ENCODE measurements around the gene RAPGEF2. TPM values are rescaled to one million over a fixed set of nuclear protein-coding genes. Genes with fewer than 3 reads are reported as not detected.

The RAPGEF2 gene
- total RNA-seq, 1 experiment from 2014 or later = 17.6 TPM

DNA sequence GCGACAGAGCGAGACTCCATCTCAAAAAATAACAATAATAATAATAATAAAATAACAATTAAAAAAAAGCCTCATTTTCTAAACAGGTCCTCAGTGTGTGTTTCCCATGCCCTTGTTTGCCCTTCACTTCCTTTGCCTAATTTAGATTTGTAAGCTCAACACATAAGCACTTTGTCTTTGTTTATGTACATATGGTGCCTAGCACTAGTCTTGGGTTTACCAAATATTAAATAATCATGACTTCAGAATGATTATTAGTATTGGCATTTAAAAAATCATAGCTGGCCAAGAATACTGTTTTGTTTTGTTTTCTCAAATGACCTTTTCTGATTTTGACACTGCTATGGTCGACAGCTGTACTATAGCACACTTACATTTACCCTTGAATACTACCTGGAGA lies 6.4 kb upstream of the RAPGEF2 start:
- intact Hi-C loops (cut with micrococcal nuclease; ENCODE audit: unreplicated experiment) = no loop called here
- in situ Hi-C loops (cut with HindIII; ENCODE audit: low pct_unique_long_range_greater_than_20kb, low sequenced_read_pairs) = no loop called here
- H3K4me1 ChIP-seq (ENCODE audit: control insufficient read depth, insufficient read depth, low read length) = no peaks in the 10 kb centered on the region
- ATAC-seq (no peak), DNase-seq (ENCODE audit: low read depth, low spot score) (no peak)
- H3K36me3 ChIP-seq (ENCODE audit: control insufficient read depth, insufficient read depth, low read length) = no peaks in the 10 kb centered on the region
- ChIA-PET POLR2A (interaction anchor here (0.7 kb wide), 1 partner anchor 37 kb away, joined by 3 read pairs; no protein-coding TSS in a partner anchor), CTCF (no interaction called here)
- H3K27ac ChIP-seq (ENCODE audit: low read length) = no peak overlapping the region
- no TSS peak for BruUV-seq (replicated peaks)
- no peaks in the 10 kb centered on the region for H3K27me3 ChIP-seq (ENCODE audit: control insufficient read depth, insufficient read depth, low read length)
- no peaks in the 10 kb centered on the region for H3K9me3 ChIP-seq (ENCODE audit: control insufficient read depth, insufficient read depth, low read depth, low read length)
- no peak for TF ChIP-seq SIN3A (IDR thresholded peaks at IDR 0.05; ENCODE audit: borderline replicate concordance, insufficient read depth, low read depth, low read length)
- TF ChIP-seq, protein P1, sequence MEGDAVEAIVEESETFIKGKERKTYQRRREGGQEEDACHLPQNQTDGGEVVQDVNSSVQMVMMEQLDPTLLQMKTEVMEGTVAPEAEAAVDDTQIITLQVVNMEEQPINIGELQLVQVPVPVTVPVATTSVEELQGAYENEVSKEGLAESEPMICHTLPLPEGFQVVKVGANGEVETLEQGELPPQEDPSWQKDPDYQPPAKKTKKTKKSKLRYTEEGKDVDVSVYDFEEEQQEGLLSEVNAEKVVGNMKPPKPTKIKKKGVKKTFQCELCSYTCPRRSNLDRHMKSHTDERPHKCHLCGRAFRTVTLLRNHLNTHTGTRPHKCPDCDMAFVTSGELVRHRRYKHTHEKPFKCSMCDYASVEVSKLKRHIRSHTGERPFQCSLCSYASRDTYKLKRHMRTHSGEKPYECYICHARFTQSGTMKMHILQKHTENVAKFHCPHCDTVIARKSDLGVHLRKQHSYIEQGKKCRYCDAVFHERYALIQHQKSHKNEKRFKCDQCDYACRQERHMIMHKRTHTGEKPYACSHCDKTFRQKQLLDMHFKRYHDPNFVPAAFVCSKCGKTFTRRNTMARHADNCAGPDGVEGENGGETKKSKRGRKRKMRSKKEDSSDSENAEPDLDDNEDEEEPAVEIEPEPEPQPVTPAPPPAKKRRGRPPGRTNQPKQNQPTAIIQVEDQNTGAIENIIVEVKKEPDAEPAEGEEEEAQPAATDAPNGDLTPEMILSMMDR (IDR thresholded peaks at IDR 0.05) = no peak
- no peak overlapping the region for H3K4me3 ChIP-seq (ENCODE audit: low read depth in 2 of 2, low read length in 2 of 2)

DNA sequence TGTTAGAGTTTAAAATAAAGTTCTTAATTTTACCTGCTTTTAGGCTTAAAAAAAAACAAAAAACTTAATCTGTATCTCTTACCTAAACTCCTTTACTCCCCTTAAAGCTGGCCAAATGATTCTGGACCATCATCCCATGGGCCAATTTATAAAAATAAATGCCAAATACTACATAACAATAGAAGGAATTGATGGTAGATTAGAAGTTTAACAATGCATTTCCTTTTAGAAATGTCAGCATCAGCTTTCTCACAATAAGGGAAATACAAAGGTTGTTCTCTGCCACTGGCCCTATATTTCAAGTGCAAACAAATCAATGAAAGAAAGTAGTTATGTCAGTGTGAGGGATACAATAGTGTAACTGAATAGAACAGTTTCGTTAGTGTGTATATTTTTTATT lies 5.7 kb upstream of the RAPGEF2 start:
- ATAC-seq = no peak
- CTCF ChIA-PET = no interaction called here

More for the DNA sequence above, 5.7 kb upstream of the RAPGEF2 start:
- TF ChIP-seq, protein P1 (IDR thresholded peaks at IDR 0.05) = no peak
- TF ChIP-seq, protein P2, sequence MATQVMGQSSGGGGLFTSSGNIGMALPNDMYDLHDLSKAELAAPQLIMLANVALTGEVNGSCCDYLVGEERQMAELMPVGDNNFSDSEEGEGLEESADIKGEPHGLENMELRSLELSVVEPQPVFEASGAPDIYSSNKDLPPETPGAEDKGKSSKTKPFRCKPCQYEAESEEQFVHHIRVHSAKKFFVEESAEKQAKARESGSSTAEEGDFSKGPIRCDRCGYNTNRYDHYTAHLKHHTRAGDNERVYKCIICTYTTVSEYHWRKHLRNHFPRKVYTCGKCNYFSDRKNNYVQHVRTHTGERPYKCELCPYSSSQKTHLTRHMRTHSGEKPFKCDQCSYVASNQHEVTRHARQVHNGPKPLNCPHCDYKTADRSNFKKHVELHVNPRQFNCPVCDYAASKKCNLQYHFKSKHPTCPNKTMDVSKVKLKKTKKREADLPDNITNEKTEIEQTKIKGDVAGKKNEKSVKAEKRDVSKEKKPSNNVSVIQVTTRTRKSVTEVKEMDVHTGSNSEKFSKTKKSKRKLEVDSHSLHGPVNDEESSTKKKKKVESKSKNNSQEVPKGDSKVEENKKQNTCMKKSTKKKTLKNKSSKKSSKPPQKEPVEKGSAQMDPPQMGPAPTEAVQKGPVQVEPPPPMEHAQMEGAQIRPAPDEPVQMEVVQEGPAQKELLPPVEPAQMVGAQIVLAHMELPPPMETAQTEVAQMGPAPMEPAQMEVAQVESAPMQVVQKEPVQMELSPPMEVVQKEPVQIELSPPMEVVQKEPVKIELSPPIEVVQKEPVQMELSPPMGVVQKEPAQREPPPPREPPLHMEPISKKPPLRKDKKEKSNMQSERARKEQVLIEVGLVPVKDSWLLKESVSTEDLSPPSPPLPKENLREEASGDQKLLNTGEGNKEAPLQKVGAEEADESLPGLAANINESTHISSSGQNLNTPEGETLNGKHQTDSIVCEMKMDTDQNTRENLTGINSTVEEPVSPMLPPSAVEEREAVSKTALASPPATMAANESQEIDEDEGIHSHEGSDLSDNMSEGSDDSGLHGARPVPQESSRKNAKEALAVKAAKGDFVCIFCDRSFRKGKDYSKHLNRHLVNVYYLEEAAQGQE (IDR thresholded peaks at IDR 0.05; ENCODE audit: insufficient read depth in 1 of 2, low read depth in 2 of 2, low read length in 1 of 2) = no peak
- TF ChIP-seq TCF7L2 (IDR thresholded peaks at IDR 0.05; ENCODE audit: low read depth, low read length) (no peak), SIN3A (IDR thresholded peaks at IDR 0.05; ENCODE audit: borderline replicate concordance, insufficient read depth, low read depth, low read length) (no peak), POLR2AphosphoS5 (IDR thresholded peaks at IDR 0.05; ENCODE audit: low read depth, low read length) (no peak)
- Histone ChIP-seq H3K4me1 (ENCODE audit: control insufficient read depth, insufficient read depth, low read length) (peaks cover 3% of the 10 kb centered on the region; the same call in 1 of the 2 replicates), H3K36me3 (ENCODE audit: control insufficient read depth, insufficient read depth, low read length) (no peaks in the 10 kb centered on the region), H3K27ac (ENCODE audit: low read length) (no peak overlapping the region), H3K9me3 (ENCODE audit: control insufficient read depth, insufficient read depth, low read depth, low read length) (no peaks in the 10 kb centered on the region), H3K4me3 (ENCODE audit: low read depth in 2 of 2, low read length in 2 of 2) (no peak overlapping the region), H3K27me3 (ENCODE audit: control insufficient read depth, insufficient read depth, low read length) (no peaks in the 10 kb centered on the region)
- POLR2A ChIA-PET = no interaction called here
- BruUV-seq (replicated peaks) = no TSS peak
- intact Hi-C loops (cut with micrococcal nuclease; ENCODE audit: unreplicated experiment) = no loop called here
- in situ Hi-C loops (cut with HindIII; ENCODE audit: low pct_unique_long_range_greater_than_20kb, low sequenced_read_pairs) = no loop called here
- DNase-seq (ENCODE audit: low read depth, low spot score) = no peak

All from Panc1 (cell line).